GM12878 (cell line): ENCODE results near the gene REEP1. TPM values are rescaled to one million over a fixed set of nuclear protein-coding genes. Genes with fewer than 3 reads are reported as not detected.

Source experiments
- ATAC-seq: fragments of 200-7000 bp; cut with Tn5 transposase; 3 replicates; pipeline ENCODE4 v1.9.1; 2020; ENCODE audit warnings: mild to moderate bottlenecking, moderate library complexity
- BruUV-seq: library from RNA; stranded (reverse); fragments of 400-500 nt; replicated peaks from 2 replicates; lab custom pipeline; 2021; lab: Mats Ljungman, UMichigan
- CTCF ChIA-PET: fragments of 300-600 bp; sonication (Branson Sonifier 250); formaldehyde crosslinking; extraction: SDS; loops from one replicate; lab custom pipeline; 2021; ENCODE audit warnings: inconsistent platforms; lab: Yijun Ruan, JAX
- POLR2A ChIA-PET: fragments of 350-600 bp; formaldehyde crosslinking; extraction: SDS; loops from one replicate; lab custom pipeline; 2021; ENCODE audit warnings: inconsistent platforms; lab: Charles Lee
- RAD21 ChIA-PET: fragments of 300-600 bp; sonication (Branson Sonifier 250); formaldehyde crosslinking; loops from one replicate; lab custom pipeline; 2023; ENCODE audit warnings: antibody characterized with exemption; ENCODE audit not compliant: unreplicated experiment; lab: Charles Lee
- SMC1A ChIA-PET: fragments of 300-600 bp; sonication (Branson Sonifier 250); formaldehyde crosslinking; loops from one replicate; lab custom pipeline; 2023; ENCODE audit not compliant: unreplicated experiment, uncharacterized antibody; lab: Charles Lee
- DNase-seq: peaks from one replicate; pipeline ENCODE4 v3.0.0-alpha.2; 2011; ENCODE audit warnings: low read depth, low spot score
- FAIRE-seq: peaks from 3 replicates; lab custom pipeline; 2011; peaks lifted over from hg19 to GRCh38; lab: Jason Lieb, UNC
- H2AFZ ChIP-seq: 2 replicates; pipeline ENCODE4 v1.6.0; 2011; ENCODE audit warnings: low read depth, low read length, control low read depth; ENCODE audit not compliant: control insufficient read depth
- H3K27ac ChIP-seq: 2 replicates; pipeline ENCODE4 v1.5.1; 2011; ENCODE audit warnings: control low read depth; ENCODE audit not compliant: control insufficient read depth, insufficient read depth
- H3K27me3 ChIP-seq, 2 experiments: replicated peaks in 1 of 2; 2 replicates each; pipeline versions ENCODE4 v1.6.0 to v1.6.1; 2011; ENCODE audit warnings: low read length in 1 of 2; ENCODE audit not compliant: control insufficient read depth in 2 of 2, insufficient read depth in 2 of 2
- H3K36me3 ChIP-seq, 2 experiments: 2 replicates each; pipeline ENCODE4 v1.5.1; 2011; ENCODE audit warnings: low read length in 1 of 2; ENCODE audit not compliant: control insufficient read depth in 2 of 2, insufficient read depth in 2 of 2
- H3K4me1 ChIP-seq: 2 replicates; pipeline ENCODE4 v1.6.1; 2011; ENCODE audit warnings: mild to moderate bottlenecking, low read length, moderate library complexity, mixed read lengths; ENCODE audit not compliant: control insufficient read depth, insufficient read depth
- H3K4me2 ChIP-seq: 2 replicates; pipeline ENCODE4 v1.6.0; 2011; ENCODE audit warnings: control low read depth; ENCODE audit not compliant: control insufficient read depth, insufficient read depth
- H3K4me3 ChIP-seq: fragments of 200-600 bp; sonication (generic); 2 replicates; pipeline ENCODE4 v1.5.1; 2016
- H3K79me2 ChIP-seq: 2 replicates; pipeline ENCODE4 v1.6.0; 2011; ENCODE audit warnings: low read length; ENCODE audit not compliant: control insufficient read depth, insufficient read depth
- H3K9ac ChIP-seq: 2 replicates; pipeline ENCODE4 v1.8.0; 2011; ENCODE audit warnings: low read length, control low read depth, mixed read lengths; ENCODE audit not compliant: control insufficient read depth, insufficient read depth
- H3K9me3 ChIP-seq: replicated peaks from 3 replicates; pipeline ENCODE4 v1.5.1; 2011; ENCODE audit warnings: mild to moderate bottlenecking, low read length; ENCODE audit not compliant: control insufficient read depth, insufficient read depth
- H4K20me1 ChIP-seq: 2 replicates; pipeline ENCODE4 v1.6.0; 2011; ENCODE audit not compliant: control insufficient read depth, insufficient read depth
- CEBPZ ChIP-seq: fragments of 150-350 bp; IDR thresholded peaks from 2 replicates; pipeline ENCODE4 v1.6.1; 2016; ENCODE audit warnings: low read depth, low read length
- CTCF ChIP-seq, 3 experiments: IDR thresholded peaks in 2 of 3; conservative IDR thresholded peaks in 1 of 3; 2 replicates each; pipeline ENCODE4 v1.5.1; 2011; ENCODE audit warnings: low read depth in 3 of 3, low read length in 3 of 3, mild to moderate bottlenecking in 3 of 3, control low read depth in 2 of 3, moderate library complexity in 2 of 3, inconsistent platforms in 1 of 3, mixed read lengths in 1 of 3; ENCODE audit not compliant: control insufficient read depth in 2 of 3, insufficient read depth in 1 of 3; ENCODE audit errors: extremely low read depth in 1 of 3
- JUND ChIP-seq: IDR thresholded peaks from 2 replicates; pipeline ENCODE4 v1.6.1; 2012; ENCODE audit warnings: low read depth, mild to moderate bottlenecking, low read length, improper control_type of control experiment, moderate library complexity
- NFXL1 ChIP-seq: fragments of 450-650 bp; IDR thresholded peaks from 2 replicates; pipeline ENCODE4 v1.6.1; 2017; ENCODE audit warnings: antibody characterized with exemption, mild to moderate bottlenecking, borderline replicate concordance
- REST ChIP-seq: IDR thresholded peaks from 2 replicates; pipeline ENCODE4 v1.6.1; 2012; ENCODE audit warnings: mild to moderate bottlenecking, low read depth, low read length
- TCF12 ChIP-seq: IDR thresholded peaks from 2 replicates; pipeline ENCODE4 v1.6.1; 2011; ENCODE audit warnings: low read depth, mild to moderate bottlenecking, low read length
- ZNF622 ChIP-seq: fragments of 450-650 bp; IDR thresholded peaks from 2 replicates; pipeline ENCODE4 v1.6.1; 2017; ENCODE audit warnings: mild to moderate bottlenecking, inconsistent platforms
- WGBS: methylation state at CpG from one replicate; pipeline ENCODE4 v1.1.6; 2016; ENCODE audit warnings: low lambda C conversion rate; ENCODE audit not compliant: insufficient replicate concordance, insufficient coverage; ENCODE audit errors: missing lambda C conversion rate; 5-methylcytosine and 5-hydroxymethylcytosine counted together
- in situ Hi-C: fragments of 300-500 bp; cut with MboI; formaldehyde crosslinking; loops from 9 replicates; pipeline ENCODE4 v1.14.3; 2018; ENCODE audit warnings: mixed read lengths
- intact Hi-C: fragments of 100-400 bp; cut with micrococcal nuclease; formaldehyde crosslinking; loops from one replicate; pipeline ENCODE4 v1.14.2; 2022; ENCODE audit not compliant: unreplicated experiment
- polyA plus RNA-seq, 11 experiments: library from polyadenylated mRNA; depleted of rRNA in 4 of 11; unstranded in 6 of 11; stranded (reverse) in 5 of 11; fragments of >200 nt; fragmentation: Nextera tagmentation in 4 of 11; fragmentation: Illumina TruSeq in 1 of 11; extraction: Ambion mirVana in 4 of 11; extraction: Trizol in 1 of 11; gene quantifications; 1 replicate in 1 of 11; 2 replicates in 10 of 11; pipeline versions ENCODE4 v1.2.1 to v1.2.3, GENCODE V29; 2011 to 2016; ENCODE audit warnings: inconsistent platforms in 2 of 11, missing spikeins in 2 of 11, low read depth in 1 of 11
- total RNA-seq, 4 experiments: library from RNA; depleted of rRNA in 3 of 4; stranded (reverse); fragments of >200 nt in 3 of 4; fragmentation: Illumina TruSeq in 1 of 4; extraction: Trizol in 1 of 4; gene quantifications; 2 replicates each; pipeline versions ENCODE4 v1.2.1 to v1.2.3, GENCODE V29; 2013 to 2021

The REEP1 gene
- total and polyA plus RNA-seq, 10 of the 15 experiments (the other 5 are each of a cell fraction or from before 2014, with no cell fraction given), result 0.02 to 0.30 (median 0.09) TPM; not detected in 1

DNA sequence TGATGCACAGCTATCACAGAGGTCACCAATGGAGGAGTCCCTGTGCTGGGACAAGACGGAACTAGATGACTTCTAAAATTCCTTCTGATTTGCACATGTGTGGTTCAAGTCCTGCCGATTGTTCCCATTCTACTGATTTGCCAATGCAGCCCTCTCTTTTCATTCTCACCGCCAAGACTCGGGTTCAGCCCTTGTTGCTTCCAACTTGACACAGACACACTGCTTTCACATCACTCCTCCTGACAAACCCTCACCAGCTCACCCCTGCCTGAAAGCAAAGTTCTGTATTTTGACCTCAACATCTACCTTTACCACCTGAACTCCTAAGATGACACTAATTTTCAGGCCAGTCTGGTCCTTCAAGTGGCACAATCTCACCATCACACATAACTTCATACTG lies 25.5 kb downstream of the REEP1 start:
- CTCF ChIA-PET, result interaction anchor here (2.1 kb wide), 1 partner anchor 91 kb away, joined by 6 read pairs; no protein-coding TSS in a partner anchor
- DNase-seq (no peak), ATAC-seq (no peak), FAIRE-seq (no peak)
- in situ Hi-C loops, result no loop called here
- TF ChIP-seq JUND (no peak), NFXL1 (no peak)
- intact Hi-C loops, result no loop called here
- SMC1A ChIA-PET, result interaction anchor here (2.1 kb wide), 1 partner anchor 10 kb away, joined by 7 read pairs; no protein-coding TSS in a partner anchor
- H2AFZ ChIP-seq, result no peak overlapping the region
- POLR2A ChIA-PET, result no interaction called here
- no peaks in the 10 kb centered on the region for H3K9me3 ChIP-seq
- H3K27ac ChIP-seq, result no peak overlapping the region
- no peak overlapping the region for H3K9ac ChIP-seq
- no TSS peak for BruUV-seq
- H3K79me2 ChIP-seq, result no peaks in the 10 kb centered on the region
- H3K4me3 ChIP-seq, result no peak overlapping the region
- H3K36me3 ChIP-seq, result no peaks in the 10 kb centered on the region
- H3K27me3 ChIP-seq, result peaks cover 0 to 1% of the 10 kb centered on the region in 2 experiments; a peak in 2 of 4 replicates
- RAD21 ChIA-PET, result no interaction called here
- H4K20me1 ChIP-seq, result no peaks in the 10 kb centered on the region
- 70% methylated on average over 4 of the region's 4 CpGs for WGBS
- H3K4me1 ChIP-seq, result no peaks in the 10 kb centered on the region
- H3K4me2 ChIP-seq, result no peak overlapping the region

DNA sequence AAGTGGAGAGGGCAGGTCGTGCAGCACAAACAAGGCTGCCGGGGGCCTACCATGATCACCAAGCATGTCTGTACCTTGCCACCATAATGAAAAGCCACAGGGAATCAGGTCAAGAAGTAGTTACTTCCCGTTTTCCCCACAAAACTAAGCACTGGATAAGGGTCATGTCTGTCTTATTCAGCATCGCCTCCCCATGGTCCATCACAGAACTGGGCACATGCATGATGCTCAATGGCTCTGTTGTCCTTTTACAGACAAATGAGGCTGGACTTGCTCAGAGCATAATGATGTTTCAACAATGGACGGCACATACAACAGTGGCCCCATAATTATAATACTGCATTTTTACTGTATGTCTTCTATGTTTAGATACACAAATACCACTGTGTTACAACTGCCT lies 27.5 kb downstream of the REEP1 start:
- RAD21 ChIA-PET, result interaction anchor here (0.7 to 1.0 kb wide), 2 partner anchors 62 to 89 kb away, joined by 3 to 4 read pairs; no protein-coding TSS in a partner anchor
- ATAC-seq, result no peak
- no peak for TF ChIP-seq ZNF622
- TF ChIP-seq TCF12, result no peak
- no peak for TF ChIP-seq REST
- no peak for TF ChIP-seq CEBPZ
- TF ChIP-seq CTCF (IDR thresholded peaks at IDR 0.05 in 2 of 3, conservative IDR thresholded peaks at IDR 0.05 in 1 of 3; ENCODE audit: control insufficient read depth in 2 of 3, extremely low read depth in 1 of 3, insufficient read depth in 1 of 3, low read depth in 3 of 3, low read length in 3 of 3), result 0 out of 6 replicates have a peak, but pooled peaks of 1 of the 3 experiments have one; percentile 0

More for the DNA sequence above, 27.5 kb downstream of the REEP1 start:
- Histone ChIP-seq H3K4me3 (no peak overlapping the region), H3K4me1 (no peaks in the 10 kb centered on the region), H3K27ac (no peak overlapping the region), H3K27me3 (peaks cover 0 to 3% of the 10 kb centered on the region in 2 experiments; a peak in 2 of 4 replicates), H3K9ac (no peak overlapping the region), H3K36me3 (no peaks in the 10 kb centered on the region), H3K79me2 (no peaks in the 10 kb centered on the region), H3K9me3 (no peaks in the 10 kb centered on the region), H2AFZ (no peak overlapping the region), H3K4me2 (no peak overlapping the region), H4K20me1 (no peaks in the 10 kb centered on the region)
- WGBS, result 66% methylated on average over 5 of the region's 5 CpGs
- in situ Hi-C loops, result no loop called here
- DNase-seq, result no peak
- POLR2A ChIA-PET, result interaction anchor here (0.6 kb wide), 1 partner anchor 39 kb away, joined by 5 read pairs; no protein-coding TSS in a partner anchor
- no TSS peak for BruUV-seq
- SMC1A ChIA-PET, result no interaction called here
- FAIRE-seq, result no peak
- intact Hi-C loops, result no loop called here
- CTCF ChIA-PET, result interaction anchor here (1.7 kb wide), 1 partner anchor 89 kb away, joined by 9 read pairs; no protein-coding TSS in a partner anchor
